ENCODE data around the gene GTF2B.
A peak's percentile ranks its signal among the peaks of the same experiment; 100 is the strongest.
"Not testable (repeated sequence)": the region's sequence is repeated elsewhere in the genome, so short reads cannot be mapped to it uniquely, and the experiment has no call there.

GTF2B gene

GRCh38 chr1:88883156-88883555, 8.2 kb downstream of the GTF2B start:
- no peak for DNase-seq (ENCODE audit: low read depth)

GRCh38 chr1:88880717-88881116, 10.7 kb downstream of the GTF2B start:
- not testable (repeated sequence) for DNase-seq (ENCODE audit: low read depth)

GRCh38 chr1:88878731-88879130, 12.6 kb downstream of the GTF2B start:
- DNase-seq (ENCODE audit: low read depth), result no peak

- no peak for DNase-seq (ENCODE audit: low read depth)
Measured at GRCh38 chr1:88877911-88878310, 13.5 kb downstream of the GTF2B start.

- DNase-seq (ENCODE audit: low read depth), result no peak
Measured at GRCh38 chr1:88877382-88877825, 14.0 kb downstream of the GTF2B start.

- no peak for DNase-seq (ENCODE audit: low read depth)
Measured at GRCh38 chr1:88876573-88877365, 14.6 kb downstream of the GTF2B start.

- no peak for DNase-seq (ENCODE audit: low read depth)
Measured at GRCh38 chr1:88875595-88875994, 15.8 kb downstream of the GTF2B start.

GRCh38 chr1:88873737-88874349, 17.5 kb downstream of the GTF2B start:
- no peak for DNase-seq (ENCODE audit: low read depth)

GRCh38 chr1:88869644-88870043, 21.7 kb downstream of the GTF2B start:
- DNase-seq (ENCODE audit: low read depth), result not testable (repeated sequence)

GRCh38 chr1:88867743-88868521, 23.4 kb downstream of the GTF2B start:
- DNase-seq (ENCODE audit: low read depth), result no peak

- DNase-seq (ENCODE audit: low read depth), result no peak
Measured at GRCh38 chr1:88851303-88852063, 39.9 kb downstream of the GTF2B start.

GRCh38 chr1:88847643-88848042, 43.7 kb downstream of the GTF2B start:
- no peak for DNase-seq (ENCODE audit: low read depth)

GRCh38 chr1:88825721-88826120, 65.6 kb downstream of the GTF2B start:
- DNase-seq (ENCODE audit: low read depth), result no peak

GRCh38 chr1:88819642-88820041, 71.7 kb downstream of the GTF2B start:
- DNase-seq (ENCODE audit: low read depth), result not testable (repeated sequence)

GRCh38 chr1:88813471-88813870, 77.9 kb downstream of the GTF2B start:
- DNase-seq (ENCODE audit: low read depth), result no peak

GRCh38 chr1:88812366-88812765, 79.0 kb downstream of the GTF2B start:
- no peak for DNase-seq (ENCODE audit: low read depth)

GRCh38 chr1:88803444-88803843, 87.9 kb downstream of the GTF2B start:
- no peak for DNase-seq (ENCODE audit: low read depth)

- DNase-seq (ENCODE audit: low read depth), result peak; percentile 43
Measured at GRCh38 chr1:88802950-88803349, 88.4 kb downstream of the GTF2B start.
